Tibial artery (tissue), 4 donors: ENCODE results near the gene ATRX.

Source experiments
- DNase-seq, 2 donors: peaks; one replicate each; pipeline ENCODE4 v3.0.0-alpha.2; 2019
- H3K27ac ChIP-seq, 2 donors: fragments of 200-600 bp; sonication (generic) in 1 of 2; 1 replicate in 1 of 2; 2 replicates in 1 of 2; pipeline ENCODE4 v1.5.1; 2018 to 2019; ENCODE audit warnings: mild to moderate bottlenecking in 1 of 2
- H3K27me3 ChIP-seq, 2 donors: fragments of 200-600 bp; sonication (generic) in 1 of 2; one replicate each; pipeline versions ENCODE4 v1.5.1 to v1.6.0; 2016 to 2019
- H3K36me3 ChIP-seq, 3 donors: fragments of 200-600 bp; sonication (generic) in 2 of 3; one replicate each; pipeline ENCODE4 v1.5.1; 2016 to 2019; ENCODE audit warnings: mild to moderate bottlenecking in 2 of 3
- H3K4me1 ChIP-seq, 4 donors: fragments of 200-600 bp; sonication (generic) in 2 of 4; 1 replicate in 3 of 4; 2 replicates in 1 of 4; pipeline ENCODE4 v1.5.1; 2016 to 2019
- H3K4me3 ChIP-seq, 2 donors: fragments of 200-600 bp; sonication (generic) in 1 of 2; 1 replicate in 1 of 2; 2 replicates in 1 of 2; pipeline ENCODE4 v1.5.1; 2018 to 2019; ENCODE audit warnings: mild to moderate bottlenecking in 2 of 2
- H3K9me3 ChIP-seq, 3 donors: fragments of 200-600 bp; sonication (generic) in 1 of 3; one replicate each; pipeline ENCODE4 v1.5.1; 2016 to 2019
- CTCF ChIP-seq, 2 experiments: fragments of 200-600 bp in 1 of 2; fragments of 450-650 bp in 1 of 2; IDR thresholded peaks; one replicate each; pipeline ENCODE4 v1.5.1; 2017 to 2019; ENCODE audit warnings: antibody characterized with exemption in 2 of 2, mild to moderate bottlenecking in 1 of 2, moderate library complexity in 1 of 2
- intact Hi-C: fragments of 100-400 bp; cut with DNase I; formaldehyde crosslinking; loops from one replicate; pipeline ENCODE4 v1.15.0; 2023; ENCODE audit warnings: low total_unique reads

The ATRX gene

DNA sequence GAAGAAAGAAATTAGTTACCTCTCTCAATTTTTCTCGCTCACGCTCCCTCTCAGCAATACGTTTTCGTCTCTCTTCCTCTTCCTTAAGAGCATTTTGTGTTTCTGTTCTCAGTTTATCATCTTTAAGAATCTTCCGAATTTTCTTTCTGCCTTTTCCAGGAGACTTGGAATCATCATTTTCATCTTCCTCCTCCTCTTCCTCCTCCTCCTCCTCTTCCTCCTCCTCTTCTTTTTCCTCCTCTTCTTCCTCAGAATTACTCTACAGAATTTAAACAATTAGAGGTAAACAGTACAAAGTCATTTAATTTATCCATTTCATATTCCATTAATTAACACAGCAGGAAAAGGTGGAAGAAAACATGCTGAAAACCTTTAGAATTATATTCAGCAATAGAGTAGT, 133.9 kb downstream of the ATRX start:
- no peaks in the 10 kb centered on the region for H3K27me3 ChIP-seq
- peaks cover 0 to 12% (median 10%) of the 10 kb centered on the region in 3 donors for H3K36me3 ChIP-seq
- H3K4me3 ChIP-seq = no peak overlapping the region
- H3K27ac ChIP-seq = no peak overlapping the region
- intact Hi-C loops = no loop called here
- no peak for TF ChIP-seq CTCF (IDR thresholded peaks at IDR 0.05)
- H3K9me3 ChIP-seq = no peaks in the 10 kb centered on the region
- no peaks in the 10 kb centered on the region for H3K4me1 ChIP-seq
- DNase-seq = no peak

DNA sequence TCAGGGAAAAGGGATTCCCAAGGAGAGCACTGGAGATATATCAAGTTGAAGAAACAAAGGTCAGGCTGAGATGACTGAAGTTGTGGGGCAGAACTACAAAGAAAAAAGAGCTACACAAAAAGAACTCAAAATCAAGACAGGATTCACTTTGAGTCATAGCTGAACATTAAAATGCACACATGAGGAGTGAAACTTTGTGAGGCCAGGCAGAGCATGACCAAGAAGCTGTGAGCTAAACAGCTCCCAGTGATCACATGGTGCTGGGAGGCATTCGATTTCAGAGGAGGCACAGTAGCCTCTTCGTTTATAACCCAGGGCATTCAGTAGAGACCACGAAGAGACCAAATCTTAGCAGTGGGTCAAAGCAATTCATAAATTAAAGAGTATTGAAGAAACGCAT, 145.3 kb downstream of the ATRX start:
- H3K36me3 ChIP-seq = peaks cover 5 to 11% (median 5%) of the 10 kb centered on the region in 3 donors
- H3K9me3 ChIP-seq = peaks cover 0 to 7% (median 4%) of the 10 kb centered on the region in 3 donors
- H3K27ac ChIP-seq = no peak overlapping the region
- H3K27me3 ChIP-seq = no peaks in the 10 kb centered on the region
- no peak for TF ChIP-seq CTCF (IDR thresholded peaks at IDR 0.05)
- no peak overlapping the region for H3K4me3 ChIP-seq
- H3K4me1 ChIP-seq = no peaks in the 10 kb centered on the region
- no peak for DNase-seq
- intact Hi-C loops = no loop called here

GRCh38 chrX:77639820-77640219, 146.2 kb downstream of the ATRX start:
- Histone ChIP-seq H3K36me3 (peaks cover 0 to 11% (median 0%) of the 10 kb centered on the region in 3 donors), H3K9me3 (no peaks in the 10 kb centered on the region), H3K27ac (no peak overlapping the region), H3K27me3 (no peaks in the 10 kb centered on the region), H3K4me3 (no peak overlapping the region), H3K4me1 (no peaks in the 10 kb centered on the region)
- no peak for DNase-seq
- TF ChIP-seq CTCF (IDR thresholded peaks at IDR 0.05) = no peak
- intact Hi-C loops = no loop called here

GRCh38 chrX:77638397-77638796, 147.6 kb downstream of the ATRX start:
- intact Hi-C loops = no loop called here
- Histone ChIP-seq H3K27ac (no peak overlapping the region), H3K27me3 (no peaks in the 10 kb centered on the region), H3K9me3 (no peaks in the 10 kb centered on the region), H3K36me3 (peaks cover 0 to 9% (median 0%) of the 10 kb centered on the region in 3 donors), H3K4me1 (no peaks in the 10 kb centered on the region), H3K4me3 (no peak overlapping the region)
- TF ChIP-seq CTCF (IDR thresholded peaks at IDR 0.05) = no peak
- DNase-seq = no peak

- H3K9me3 ChIP-seq = no peaks in the 10 kb centered on the region
- no peak for TF ChIP-seq CTCF (IDR thresholded peaks at IDR 0.05)
- H3K36me3 ChIP-seq = peaks cover 0 to 13% (median 10%) of the 10 kb centered on the region in 3 donors
- H3K4me3 ChIP-seq = no peak overlapping the region
- no peak overlapping the region for H3K27ac ChIP-seq
- no peaks in the 10 kb centered on the region for H3K4me1 ChIP-seq
- H3K27me3 ChIP-seq = no peaks in the 10 kb centered on the region
- DNase-seq = no peak
- intact Hi-C loops = no loop called here
Observed at GRCh38 chrX:77635373-77635772, 150.6 kb downstream of the ATRX start.
